ENCODE measurements around the gene GEMIN7. TPM values are rescaled to one million over a fixed set of nuclear protein-coding genes. Genes with fewer than 3 reads are reported as not detected.
"Not testable (repeated sequence)": the region's sequence is repeated elsewhere in the genome, so short reads cannot be mapped to it uniquely, and the experiment has no call there.

GEMIN7 gene
- total RNA-seq, 4 donors from 2014 or later = 22.2 to 34.1 (median 27.9) TPM

GRCh38 chr19:45117167-45117594 is 38.1 kb downstream of the GEMIN7 start:
- no peak for ATAC-seq (ENCODE audit: low FRiP score)
- DNase-seq (ENCODE audit: low spot score) = no peak
- TF ChIP-seq, protein P1, sequence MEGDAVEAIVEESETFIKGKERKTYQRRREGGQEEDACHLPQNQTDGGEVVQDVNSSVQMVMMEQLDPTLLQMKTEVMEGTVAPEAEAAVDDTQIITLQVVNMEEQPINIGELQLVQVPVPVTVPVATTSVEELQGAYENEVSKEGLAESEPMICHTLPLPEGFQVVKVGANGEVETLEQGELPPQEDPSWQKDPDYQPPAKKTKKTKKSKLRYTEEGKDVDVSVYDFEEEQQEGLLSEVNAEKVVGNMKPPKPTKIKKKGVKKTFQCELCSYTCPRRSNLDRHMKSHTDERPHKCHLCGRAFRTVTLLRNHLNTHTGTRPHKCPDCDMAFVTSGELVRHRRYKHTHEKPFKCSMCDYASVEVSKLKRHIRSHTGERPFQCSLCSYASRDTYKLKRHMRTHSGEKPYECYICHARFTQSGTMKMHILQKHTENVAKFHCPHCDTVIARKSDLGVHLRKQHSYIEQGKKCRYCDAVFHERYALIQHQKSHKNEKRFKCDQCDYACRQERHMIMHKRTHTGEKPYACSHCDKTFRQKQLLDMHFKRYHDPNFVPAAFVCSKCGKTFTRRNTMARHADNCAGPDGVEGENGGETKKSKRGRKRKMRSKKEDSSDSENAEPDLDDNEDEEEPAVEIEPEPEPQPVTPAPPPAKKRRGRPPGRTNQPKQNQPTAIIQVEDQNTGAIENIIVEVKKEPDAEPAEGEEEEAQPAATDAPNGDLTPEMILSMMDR (IDR thresholded peaks at IDR 0.05) = no peak

DNA sequence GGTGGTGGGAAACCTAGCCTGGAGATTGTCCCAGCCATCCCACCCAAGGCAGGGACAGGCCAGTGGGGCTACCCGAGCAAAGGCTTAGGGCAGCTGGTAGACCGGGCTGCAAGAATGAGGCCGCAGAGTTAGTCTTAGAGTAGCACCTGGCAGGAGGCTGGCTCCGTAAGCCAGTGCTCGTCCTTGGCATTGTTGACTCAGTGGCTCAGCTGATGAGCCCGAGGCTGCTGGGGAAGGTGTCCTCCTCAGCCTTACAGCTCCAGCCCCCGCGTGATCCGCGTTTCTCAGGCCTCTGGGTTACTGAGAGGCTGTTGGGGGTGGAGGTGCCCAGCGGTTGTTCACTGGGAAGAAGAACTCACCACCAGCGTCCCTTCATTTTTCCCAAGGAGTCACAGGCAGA is 38.6 kb downstream of the GEMIN7 start:
- no peak for DNase-seq (ENCODE audit: low spot score)
- TF ChIP-seq, protein P1 (IDR thresholded peaks at IDR 0.05) = no peak
- ATAC-seq (ENCODE audit: low FRiP score) = no peak

DNA sequence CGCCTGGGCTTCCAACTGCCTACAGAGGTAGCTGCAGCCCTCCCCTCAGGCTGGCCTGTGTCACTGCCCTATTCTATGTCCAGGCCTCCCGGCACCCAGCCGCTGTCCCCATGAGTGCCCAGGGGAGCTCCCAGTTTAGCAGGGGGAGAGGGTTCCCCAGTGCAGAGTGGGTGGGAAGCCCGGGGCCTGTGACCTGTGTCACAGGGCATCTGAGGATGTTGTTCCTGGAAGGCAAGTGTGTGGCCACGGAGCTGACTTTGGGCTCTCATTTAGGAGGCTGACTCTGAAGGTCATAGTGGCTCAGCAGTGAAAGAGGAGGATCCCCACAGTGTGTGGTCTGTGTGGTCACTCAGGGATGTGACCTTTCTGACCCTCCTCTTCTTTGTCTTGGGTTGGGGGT is 39.0 kb downstream of the GEMIN7 start:
- DNase-seq (ENCODE audit: low spot score) = no peak
- TF ChIP-seq, protein P1 (IDR thresholded peaks at IDR 0.05) = no peak
- no peak for ATAC-seq (ENCODE audit: low FRiP score)

- DNase-seq (ENCODE audit: low spot score); ATAC-seq (ENCODE audit: low FRiP score): not testable (repeated sequence)
Measured at GRCh38 chr19:45118591-45119355, 39.7 kb downstream of the GEMIN7 start.

GRCh38 chr19:45119582-45119981 is 40.5 kb downstream of the GEMIN7 start:
- DNase-seq (ENCODE audit: low spot score) = no peak
- TF ChIP-seq, protein P1 (IDR thresholded peaks at IDR 0.05) = no peak
- ATAC-seq (ENCODE audit: low FRiP score) = no peak

DNA sequence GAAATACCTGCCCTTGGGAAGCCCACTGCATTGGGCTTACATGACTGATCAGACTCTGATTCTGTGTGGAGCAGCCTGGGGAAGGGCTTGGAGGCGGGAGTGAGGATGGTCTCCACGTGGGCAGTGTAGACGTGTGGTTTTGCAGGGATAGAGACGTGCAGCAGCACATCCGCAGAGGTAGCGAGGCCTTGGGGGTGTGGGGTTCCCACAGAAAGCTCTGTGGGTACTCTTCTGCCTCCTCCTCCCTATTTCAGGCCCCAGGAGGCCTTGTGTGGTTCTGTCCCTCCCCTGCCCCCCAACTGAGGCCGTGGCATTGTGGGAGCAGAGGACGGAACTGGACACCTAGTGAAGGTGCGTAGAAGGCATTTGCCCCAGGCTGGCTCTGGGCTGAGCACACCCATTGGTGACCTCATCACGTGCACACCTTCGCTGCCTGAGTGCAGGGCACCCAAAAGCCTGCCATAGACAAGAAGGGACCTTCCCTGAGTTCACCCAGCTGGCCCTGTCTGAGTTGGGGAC is 42.8 kb downstream of the GEMIN7 start:
- ATAC-seq (ENCODE audit: low FRiP score) (no peak), DNase-seq (ENCODE audit: low spot score) (no peak)
- TF ChIP-seq, protein P1 (IDR thresholded peaks at IDR 0.05) = no peak

DNA sequence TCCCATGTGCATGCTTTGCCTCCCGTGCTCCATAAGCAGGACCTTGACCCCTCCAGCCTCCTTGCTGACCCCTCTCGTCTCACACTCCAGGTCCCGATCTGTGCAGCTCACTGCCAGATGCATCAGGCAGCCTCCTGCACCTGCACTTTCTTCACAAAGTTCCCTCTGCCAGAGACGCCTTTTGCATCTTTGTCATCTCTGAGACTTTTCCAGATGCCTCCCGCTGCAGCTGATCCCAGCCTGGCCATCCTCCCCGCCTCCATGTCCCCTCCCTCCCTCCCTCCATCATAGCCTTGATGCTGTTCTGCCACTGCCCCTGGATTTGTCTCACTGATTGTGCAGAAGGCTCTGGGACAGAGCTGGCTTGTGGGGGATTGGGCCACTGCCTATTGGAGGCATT is 43.8 kb downstream of the GEMIN7 start:
- TF ChIP-seq, protein P1 (IDR thresholded peaks at IDR 0.05) = no peak
- ATAC-seq (ENCODE audit: low FRiP score) (no peak), DNase-seq (ENCODE audit: low spot score) (no peak)

Data from omental fat pad (tissue), 4 donors.